Endothelial cell of umbilical vein (primary cell): ENCODE measurements around the gene SFRP2. TPM values are rescaled to one million over a fixed set of nuclear protein-coding genes. Genes with fewer than 3 reads are reported as not detected.

Source experiments
- BruUV-seq: library from RNA; stranded (reverse); fragments of 400-500 nt; replicated peaks from 2 replicates; lab custom pipeline; 2021; lab: Mats Ljungman, UMichigan
- CTCF ChIA-PET: fragments of 300-600, 350-600 bp; sonication (Branson Sonifier 250); formaldehyde crosslinking; loops from one replicate; lab custom pipeline; 2021; ENCODE audit warnings: antibody characterized with exemption, inconsistent platforms; lab: Charles Lee
- POLR2A ChIA-PET: fragments of 300-600, 350-600 bp; sonication (Branson Sonifier 250); formaldehyde crosslinking; loops from one replicate; lab custom pipeline; 2021; ENCODE audit warnings: antibody characterized with exemption, inconsistent platforms; lab: Charles Lee
- DNase-seq: peaks from one replicate; pipeline ENCODE4 v3.0.0-alpha.2; 2011; ENCODE audit warnings: low read depth, low spot score
- FAIRE-seq: peaks from 2 replicates; lab custom pipeline; 2011; peaks lifted over from hg19 to GRCh38; lab: Jason Lieb, UNC
- H2AFZ ChIP-seq: 2 replicates; pipeline ENCODE4 v1.6.0; 2012; ENCODE audit warnings: low read depth, low read length, control low read depth, inconsistent platforms
- H3K27ac ChIP-seq: 2 replicates; pipeline ENCODE4 v1.5.1; 2011; ENCODE audit warnings: low read depth, mild to moderate bottlenecking, control low read depth, low read length, moderate library complexity; ENCODE audit not compliant: insufficient read depth
- H3K27me3 ChIP-seq, 2 experiments: 2 replicates each; pipeline versions ENCODE4 v1.6.0 to v1.6.1; 2011; ENCODE audit warnings: low read length in 2 of 2, mixed read lengths in 1 of 2; ENCODE audit not compliant: control insufficient read depth in 2 of 2, insufficient read depth in 2 of 2
- H3K36me3 ChIP-seq, 2 experiments: 2 replicates in 1 of 2; 3 replicates in 1 of 2; pipeline ENCODE4 v1.5.1; 2011; ENCODE audit warnings: low read length in 2 of 2, mild to moderate bottlenecking in 1 of 2, moderate library complexity in 1 of 2; ENCODE audit not compliant: control insufficient read depth in 2 of 2, insufficient read depth in 2 of 2; ENCODE audit errors: extremely low read depth in 1 of 2
- H3K4me1 ChIP-seq: 3 replicates; pipeline ENCODE4 v1.5.1; 2011; ENCODE audit warnings: mild to moderate bottlenecking, low read length; ENCODE audit not compliant: control insufficient read depth, insufficient read depth; ENCODE audit errors: extremely low read depth
- H3K4me2 ChIP-seq: 2 replicates; pipeline ENCODE4 v1.6.1; 2011; ENCODE audit warnings: low read length, control low read depth, mixed read lengths; ENCODE audit not compliant: insufficient read depth
- H3K4me3 ChIP-seq, 3 experiments: fragments of 200-600 bp in 1 of 3; sonication (generic), shearing (Covaris generic) in 1 of 3; replicated peaks in 1 of 3; 2 replicates each; pipeline ENCODE4 v1.5.1; 2011 to 2016; ENCODE audit warnings: control low read depth in 3 of 3, low read length in 3 of 3, mild to moderate bottlenecking in 2 of 3, inconsistent platforms in 1 of 3, low read depth in 1 of 3, moderate library complexity in 1 of 3; ENCODE audit not compliant: insufficient read depth in 1 of 3
- H3K79me2 ChIP-seq: 2 replicates; pipeline ENCODE4 v1.6.0; 2012; ENCODE audit warnings: low read length, inconsistent platforms; ENCODE audit not compliant: control insufficient read depth, insufficient read depth
- H3K9ac ChIP-seq: replicated peaks from 2 replicates; pipeline ENCODE3; 2011; ENCODE audit warnings: low read length, control low read depth; ENCODE audit not compliant: insufficient read depth; ENCODE audit errors: extremely low read depth
- H3K9me1 ChIP-seq: replicated peaks from 3 replicates; pipeline ENCODE4 v1.6.0; 2011; ENCODE audit warnings: mild to moderate bottlenecking, low read length; ENCODE audit not compliant: control insufficient read depth, insufficient read depth; ENCODE audit errors: extremely low read depth
- H3K9me3 ChIP-seq: replicated peaks from 2 replicates; pipeline ENCODE4 v1.5.1; 2012; ENCODE audit warnings: low read length, inconsistent platforms; ENCODE audit not compliant: control insufficient read depth, insufficient read depth
- H4K20me1 ChIP-seq: replicated peaks from 2 replicates; pipeline ENCODE3; 2011; ENCODE audit warnings: mild to moderate bottlenecking, low read length; ENCODE audit not compliant: control insufficient read depth, insufficient read depth; ENCODE audit errors: extremely low read depth
- CTCF ChIP-seq, 2 donors: IDR thresholded peaks; 1 replicate in 1 of 2; 2 replicates in 1 of 2; pipeline ENCODE4 v1.5.1; 2011; ENCODE audit warnings: low read length in 2 of 2, mild to moderate bottlenecking in 2 of 2, moderate library complexity in 2 of 2, control low read depth in 1 of 2, inconsistent platforms in 1 of 2, low read depth in 1 of 2; ENCODE audit not compliant: insufficient read depth in 1 of 2; ENCODE audit errors: extremely low read depth in 1 of 2
- EZH2 ChIP-seq: IDR thresholded peaks from 2 replicates; pipeline ENCODE4 v1.6.1; 2012; ENCODE audit warnings: borderline replicate concordance, low read depth, mild to moderate bottlenecking, moderate library complexity, low read length, inconsistent platforms; ENCODE audit not compliant: severe bottlenecking
- FOS ChIP-seq: IDR thresholded peaks from 2 replicates; pipeline ENCODE4 v1.6.1; 2011; ENCODE audit warnings: mild to moderate bottlenecking, low read length, moderate library complexity, borderline replicate concordance; ENCODE audit not compliant: insufficient read depth
- GATA2 ChIP-seq: IDR thresholded peaks from 2 replicates; pipeline ENCODE4 v1.7.0; 2011; ENCODE audit warnings: low read depth, mild to moderate bottlenecking, moderate library complexity, mixed read lengths, low read length; ENCODE audit not compliant: insufficient read length, insufficient read depth
- JUN ChIP-seq: IDR thresholded peaks from 2 replicates; pipeline ENCODE4 v1.6.1; 2011; ENCODE audit warnings: borderline replicate concordance, low read depth; ENCODE audit not compliant: insufficient read length, insufficient read depth
- MAX ChIP-seq: IDR thresholded peaks from 2 replicates; pipeline ENCODE4 v1.6.1; 2011; ENCODE audit not compliant: insufficient read depth, insufficient read length
- MYC ChIP-seq: IDR thresholded peaks from one replicate; pipeline ENCODE4 v1.6.1; 2011; ENCODE audit warnings: mild to moderate bottlenecking, low read depth, low read length
- POLR2A ChIP-seq: IDR thresholded peaks from 2 replicates; pipeline ENCODE4 v1.6.1; 2012; ENCODE audit warnings: low read depth, mild to moderate bottlenecking, control low read depth, low read length
- POLR2AphosphoS5 ChIP-seq: IDR thresholded peaks from 2 replicates; pipeline ENCODE4 v1.6.1; 2012; ENCODE audit warnings: low read depth, mild to moderate bottlenecking, control low read depth, low read length, moderate library complexity; ENCODE audit not compliant: insufficient read depth
- dilution Hi-C: fragments of 300-500 bp; cut with MboI; formaldehyde crosslinking; loops from one replicate; pipeline ENCODE4 v1.15.0; 2019; ENCODE audit warnings: low sequenced_read_pairs; ENCODE audit not compliant: extremely low pct_ligation_motif_present
- intact Hi-C: fragments of 100-400 bp; cut with micrococcal nuclease; formaldehyde crosslinking; loops from one replicate; pipeline ENCODE4 v1.10.0; 2022
- polyA plus RNA-seq, 4 experiments: library from polyadenylated mRNA; depleted of rRNA in 3 of 4; stranded (reverse) in 3 of 4; unstranded in 1 of 4; fragments of >200 nt; gene quantifications; 2 replicates each; pipeline versions ENCODE4 v1.2.1 to v1.2.3, GENCODE V29; 2011 to 2012; ENCODE audit warnings: missing spikeins in 1 of 4
- total RNA-seq: library from RNA; stranded (reverse); gene quantifications from 2 replicates; pipeline ENCODE4 v1.2.3, GENCODE V29; 2021

The SFRP2 gene
- total and polyA plus RNA-seq, 2 donors (not counting 3 experiments of a cell fraction or from before 2014, with no cell fraction given), result 0.04 TPM; not detected in 1

- H3K79me2 ChIP-seq, result no peaks in the 10 kb centered on the region
- H3K4me1 ChIP-seq, result no peaks in the 10 kb centered on the region
- BruUV-seq, result no TSS peak
- no peak overlapping the region for H3K9ac ChIP-seq
- H3K4me2 ChIP-seq, result no peak overlapping the region
- ChIA-PET POLR2A (no interaction called here), CTCF (no interaction called here)
- dilution Hi-C loops (no loop called here), intact Hi-C loops (no loop called here)
- no peak overlapping the region for H2AFZ ChIP-seq
- H3K27ac ChIP-seq, result no peak overlapping the region
- H3K9me3 ChIP-seq, result no peaks in the 10 kb centered on the region
- H3K9me1 ChIP-seq, result no peaks in the 10 kb centered on the region
- no peak for TF ChIP-seq EZH2
- no peak for TF ChIP-seq CTCF (IDR thresholded peaks at IDR 0.05; ENCODE audit: extremely low read depth in 1 of 2, insufficient read depth in 1 of 2, low read depth in 1 of 2, low read length in 2 of 2)
- no peak for TF ChIP-seq POLR2A
- no peak for TF ChIP-seq POLR2AphosphoS5
- no peak for TF ChIP-seq FOS
- no peak for TF ChIP-seq MYC
- no peak for TF ChIP-seq JUN
- no peak for TF ChIP-seq MAX
- TF ChIP-seq GATA2, result no peak
- H3K4me3 ChIP-seq, result no peak overlapping the region
- peaks cover 31% of the 10 kb centered on the region in 2 experiments for H3K27me3 ChIP-seq
- no peaks in the 10 kb centered on the region for H4K20me1 ChIP-seq
- DNase-seq (no peak), FAIRE-seq (no peak)
- no peaks in the 10 kb centered on the region for H3K36me3 ChIP-seq
These were observed 31.5 kb downstream of the SFRP2 start for GRCh38 chr4:153757407-153757806.
